IPS-20b (cell line): ENCODE data around the gene PM20D1.
"Not testable (repeated sequence)": the region's sequence is repeated elsewhere in the genome, so short reads cannot be mapped to it uniquely, and the experiment has no call there.

ENCODE experiments used
- H3K27ac ChIP-seq: one replicate; pipeline ENCODE4 v1.5.1; 2013; ENCODE audit warnings: low read length
- H3K27me3 ChIP-seq: 2 replicates; pipeline ENCODE4 v1.6.1; 2013; ENCODE audit warnings: mild to moderate bottlenecking, low read length, inconsistent platforms; ENCODE audit not compliant: insufficient read depth
- H3K36me3 ChIP-seq: 2 replicates; pipeline ENCODE4 v1.6.1; 2013; ENCODE audit warnings: low read depth, mild to moderate bottlenecking, inconsistent platforms, low read length, moderate library complexity; ENCODE audit not compliant: insufficient read depth
- H3K4me1 ChIP-seq: 2 replicates; pipeline ENCODE4 v1.6.1; 2013; ENCODE audit warnings: mild to moderate bottlenecking, control low read depth, inconsistent platforms, low read length, moderate library complexity; ENCODE audit not compliant: insufficient read depth
- H3K4me3 ChIP-seq: 2 replicates; pipeline ENCODE4 v1.5.1; 2013; ENCODE audit warnings: mild to moderate bottlenecking, low read length, inconsistent platforms
- H3K9ac ChIP-seq: 2 replicates; pipeline ENCODE4 v1.6.1; 2013; ENCODE audit warnings: low read depth, mild to moderate bottlenecking, inconsistent platforms, low read length, moderate library complexity
- H3K9me3 ChIP-seq: 2 replicates; pipeline ENCODE4 v1.6.1; 2013; ENCODE audit warnings: mild to moderate bottlenecking, low read depth, low read length, inconsistent platforms; ENCODE audit not compliant: insufficient read depth

PM20D1 gene, protein sequence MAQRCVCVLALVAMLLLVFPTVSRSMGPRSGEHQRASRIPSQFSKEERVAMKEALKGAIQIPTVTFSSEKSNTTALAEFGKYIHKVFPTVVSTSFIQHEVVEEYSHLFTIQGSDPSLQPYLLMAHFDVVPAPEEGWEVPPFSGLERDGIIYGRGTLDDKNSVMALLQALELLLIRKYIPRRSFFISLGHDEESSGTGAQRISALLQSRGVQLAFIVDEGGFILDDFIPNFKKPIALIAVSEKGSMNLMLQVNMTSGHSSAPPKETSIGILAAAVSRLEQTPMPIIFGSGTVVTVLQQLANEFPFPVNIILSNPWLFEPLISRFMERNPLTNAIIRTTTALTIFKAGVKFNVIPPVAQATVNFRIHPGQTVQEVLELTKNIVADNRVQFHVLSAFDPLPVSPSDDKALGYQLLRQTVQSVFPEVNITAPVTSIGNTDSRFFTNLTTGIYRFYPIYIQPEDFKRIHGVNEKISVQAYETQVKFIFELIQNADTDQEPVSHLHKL

DNA sequence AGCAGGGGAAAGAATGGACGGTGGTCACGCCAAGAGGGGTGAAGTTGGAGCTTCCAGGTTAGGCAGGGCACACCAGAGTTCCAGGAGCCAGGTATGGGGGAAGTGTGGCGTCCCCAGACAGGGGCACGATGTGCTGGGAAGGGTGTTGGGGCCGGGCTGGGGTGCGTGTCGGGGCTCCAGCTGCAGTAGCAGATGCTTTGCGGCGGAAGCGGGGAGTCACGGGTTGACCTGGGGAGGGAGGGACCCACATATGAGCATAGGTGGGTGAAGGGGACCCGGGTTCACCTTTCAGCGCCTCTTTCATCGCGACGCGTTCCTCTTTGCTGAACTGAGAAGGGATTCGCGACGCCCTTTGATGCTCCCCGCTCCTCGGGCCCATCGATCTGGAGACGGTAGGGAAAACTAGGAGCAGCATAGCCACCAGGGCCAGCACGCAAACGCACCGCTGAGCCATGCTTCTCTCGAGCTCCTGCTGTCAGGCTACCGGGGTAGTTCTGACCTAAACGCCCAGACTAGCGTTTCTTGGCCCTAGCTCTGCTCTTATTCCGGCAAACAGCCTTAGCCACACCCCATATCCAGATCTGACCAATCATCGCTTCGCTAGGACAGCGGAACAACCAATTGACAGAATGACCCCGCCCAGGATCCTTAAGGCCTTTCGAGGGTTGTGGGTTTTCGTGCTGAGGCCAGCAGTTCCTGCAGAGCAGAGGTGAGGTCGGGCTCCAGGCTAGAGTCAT, at the start of gene PM20D1:
TSS of gene PM20D1 (minus strand) at position 514 of the 737 bp plus-strand sequence. CDS start at position 454, 60 bp downstream.
- Histone ChIP-seq H3K9me3 (peaks cover 4% of the 10 kb centered on the region; the same call in 1 of the 2 replicates), H3K27me3 (peaks cover 3% of the 10 kb centered on the region; the same call in 1 of the 2 replicates), H3K4me3 (no peak within 1 kb of the TSS; the same call in 1 of the 2 replicates), H3K9ac (no peak within 1 kb of the TSS), H3K36me3 (no peaks in the 10 kb centered on the region), H3K4me1 (no peaks in the 10 kb centered on the region), H3K27ac (no peak within 1 kb of the TSS)

DNA sequence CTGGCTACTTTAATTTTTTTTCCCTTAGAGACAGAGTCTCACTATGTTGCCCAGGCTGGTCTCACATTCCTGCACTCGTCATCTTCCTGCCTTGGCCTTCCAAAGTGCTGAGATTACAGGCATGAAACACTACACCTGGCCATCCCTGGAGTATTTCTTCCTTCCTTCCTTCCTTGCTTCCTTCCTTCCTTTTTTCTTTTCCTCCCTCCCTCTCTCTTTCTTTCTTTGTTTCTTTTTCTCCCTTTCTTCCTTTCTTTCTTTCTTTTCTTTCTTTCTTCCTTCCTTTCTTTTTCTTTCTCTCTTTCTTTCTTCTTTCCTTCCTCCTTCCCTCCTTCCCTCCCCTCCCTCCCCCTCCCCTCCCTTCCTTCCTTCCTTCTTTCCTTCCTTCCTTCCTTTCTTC, 46.4 kb upstream of the PM20D1 start:
- no peaks in the 10 kb centered on the region for H3K36me3 ChIP-seq
- H3K9me3 ChIP-seq, result peaks cover 22% of the 10 kb centered on the region
- no peaks in the 10 kb centered on the region for H3K4me1 ChIP-seq
- no peaks in the 10 kb centered on the region for H3K27me3 ChIP-seq
- no peak overlapping the region for H3K9ac ChIP-seq
- no peak overlapping the region for H3K27ac ChIP-seq
- no peak overlapping the region for H3K4me3 ChIP-seq

DNA sequence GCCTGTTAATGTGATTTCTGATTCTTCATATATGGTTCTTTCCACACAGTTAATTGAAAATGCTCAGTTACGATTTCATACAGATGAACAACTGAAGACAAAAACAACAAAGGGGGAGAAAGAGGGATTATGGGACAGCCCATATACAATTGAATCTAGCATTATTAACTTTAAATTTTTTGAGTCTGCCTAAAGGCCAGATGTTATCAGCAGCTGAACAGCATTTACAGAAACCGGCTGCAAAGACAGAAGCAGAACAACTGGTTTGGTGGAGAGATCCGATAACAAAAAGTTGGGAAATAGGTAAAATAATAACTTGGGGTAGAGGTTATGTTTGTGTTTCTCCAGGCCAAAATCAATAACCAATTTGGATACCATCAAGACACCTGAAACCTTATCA, 44.2 kb upstream of the PM20D1 start:
- H3K36me3 ChIP-seq, H3K27me3 ChIP-seq, H3K4me3 ChIP-seq, H3K27ac ChIP-seq, H3K9ac ChIP-seq, H3K4me1 ChIP-seq: not testable (repeated sequence)
- H3K9me3 ChIP-seq, result peaks cover 27% of the 10 kb centered on the region

DNA sequence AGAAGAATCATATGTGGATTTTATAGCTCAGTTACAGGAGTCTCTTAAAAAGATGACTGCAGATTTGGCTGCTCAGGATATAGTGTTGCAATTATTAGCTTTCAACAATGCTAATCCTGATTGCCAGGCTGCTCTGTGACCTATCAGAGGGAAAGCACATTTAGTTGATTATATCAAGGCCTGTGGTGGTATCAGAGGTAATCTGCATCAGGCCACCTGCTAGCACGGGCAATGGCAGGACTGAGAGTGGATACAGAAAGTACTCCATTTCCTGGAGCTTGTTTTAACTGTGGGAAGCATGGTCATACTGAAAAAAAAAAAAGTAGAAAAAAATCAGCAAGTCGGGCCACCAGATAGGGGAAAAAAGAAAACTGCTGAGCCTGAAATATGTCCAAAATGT, 42.2 kb upstream of the PM20D1 start:
- not testable (repeated sequence) for H3K9ac ChIP-seq, H3K36me3 ChIP-seq, H3K27me3 ChIP-seq, H3K27ac ChIP-seq, H3K4me3 ChIP-seq, H3K4me1 ChIP-seq
- H3K9me3 ChIP-seq, result peaks cover 17% of the 10 kb centered on the region

DNA sequence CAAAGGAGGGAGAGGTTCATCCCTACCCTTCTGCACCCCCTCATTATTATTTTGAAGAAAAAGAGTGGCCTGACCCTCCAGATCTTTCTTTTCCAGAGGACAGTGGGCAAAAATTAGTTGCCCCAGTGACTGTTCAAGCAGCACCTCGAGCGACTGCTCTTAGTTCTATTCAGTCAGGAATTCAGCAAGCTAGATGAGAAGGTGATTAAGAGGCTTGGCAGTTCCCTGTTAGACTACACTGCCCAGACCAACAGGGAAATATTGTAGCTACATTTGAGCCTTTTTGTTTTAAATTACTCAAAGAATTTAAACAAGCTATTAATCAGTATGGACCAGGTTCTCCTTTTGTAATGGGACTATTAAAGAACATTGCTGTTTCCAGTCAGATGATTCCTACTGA, 41.5 kb upstream of the PM20D1 start:
- H3K4me3 ChIP-seq, H3K27me3 ChIP-seq, H3K36me3 ChIP-seq, H3K4me1 ChIP-seq, H3K27ac ChIP-seq, H3K9ac ChIP-seq: not testable (repeated sequence)
- peaks cover 21% of the 10 kb centered on the region for H3K9me3 ChIP-seq

DNA sequence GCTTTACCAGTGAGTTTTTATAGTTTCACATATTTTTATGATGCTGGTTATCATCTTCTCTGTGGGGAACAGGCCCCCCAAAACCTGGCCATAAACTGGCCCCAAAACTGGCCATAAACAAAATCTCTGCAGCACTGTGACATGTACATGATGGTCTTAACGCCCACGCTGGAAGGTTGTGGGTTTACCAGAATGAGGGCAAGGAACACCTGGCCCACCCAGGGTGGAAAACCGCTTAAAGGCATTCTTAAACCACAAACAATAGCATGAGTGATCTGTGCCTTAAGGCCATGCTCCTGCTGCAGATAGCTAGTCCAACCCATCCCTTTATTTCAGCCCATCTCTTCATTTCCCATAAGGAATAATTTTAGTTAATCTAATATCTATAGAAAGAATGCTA, 40.7 kb upstream of the PM20D1 start:
- H3K4me3 ChIP-seq, H3K27me3 ChIP-seq, H3K27ac ChIP-seq, H3K4me1 ChIP-seq, H3K36me3 ChIP-seq, H3K9ac ChIP-seq: not testable (repeated sequence)
- peaks cover 14% of the 10 kb centered on the region for H3K9me3 ChIP-seq

DNA sequence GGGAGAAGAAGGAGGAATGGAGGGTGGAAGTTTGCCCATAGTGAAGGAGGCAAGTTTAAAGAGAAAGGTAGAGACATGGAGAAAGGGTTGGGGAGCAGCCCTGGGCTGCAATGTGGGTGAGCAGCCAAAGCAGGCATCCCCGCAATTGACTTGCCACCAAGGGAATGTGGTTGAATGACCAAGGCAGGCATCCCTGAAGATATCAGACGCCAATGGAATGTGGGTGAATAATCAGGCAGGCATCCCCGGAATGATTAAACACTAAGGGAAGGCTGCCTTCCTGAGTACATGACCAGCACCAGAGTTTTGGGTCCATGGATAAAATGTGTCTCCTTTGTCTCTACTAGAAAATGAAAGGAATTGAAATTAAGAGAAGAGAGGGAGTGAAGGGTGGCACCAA, 39.8 kb upstream of the PM20D1 start:
- not testable (repeated sequence) for H3K27ac ChIP-seq, H3K4me1 ChIP-seq, H3K36me3 ChIP-seq, H3K27me3 ChIP-seq, H3K9me3 ChIP-seq, H3K4me3 ChIP-seq, H3K9ac ChIP-seq

DNA sequence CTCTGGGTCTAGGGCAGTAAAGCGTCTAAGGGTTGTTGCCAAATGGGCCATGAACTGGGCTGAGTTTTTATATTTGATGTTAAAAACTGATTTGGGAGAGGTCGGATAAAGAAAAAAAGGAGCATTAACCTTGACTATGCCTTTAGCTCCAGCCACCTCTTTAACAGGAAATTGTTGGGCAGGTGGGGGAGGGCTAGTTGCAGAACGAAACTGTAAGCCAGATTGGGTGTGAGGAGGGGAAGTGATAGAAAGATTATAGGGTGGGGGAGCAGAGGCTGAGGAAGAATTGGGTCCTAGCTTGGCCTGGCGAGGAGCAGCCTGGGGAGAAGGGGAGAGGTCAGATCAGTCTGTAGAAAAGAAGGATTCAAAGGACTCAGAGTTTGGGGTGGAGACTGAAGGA, 39.1 kb upstream of the PM20D1 start:
- H3K9me3 ChIP-seq, H3K27ac ChIP-seq: not testable (repeated sequence)

DNA sequence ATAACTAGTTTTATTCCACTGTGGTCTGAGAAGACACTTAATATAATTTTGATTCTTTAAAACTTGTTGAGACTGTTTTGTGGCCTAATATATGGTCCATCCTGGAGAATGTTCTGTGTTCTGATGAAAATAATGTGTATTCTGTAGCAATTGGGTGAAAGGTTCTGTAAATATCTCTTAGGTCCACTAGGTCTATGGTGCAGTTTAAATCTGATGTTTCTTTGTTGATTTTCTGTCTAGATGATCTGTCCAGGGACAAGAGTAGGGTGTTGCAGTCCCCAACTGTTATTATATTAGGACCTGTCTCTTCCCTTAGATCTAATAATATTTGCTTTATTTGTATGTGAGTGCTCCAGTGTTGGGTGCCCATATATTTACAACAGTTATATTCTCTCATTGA, 33.9 kb upstream of the PM20D1 start:
- no peaks in the 10 kb centered on the region for H3K4me1 ChIP-seq
- peaks cover 5% of the 10 kb centered on the region; the same call in 1 of the 2 replicates for H3K9me3 ChIP-seq
- no peaks in the 10 kb centered on the region for H3K36me3 ChIP-seq
- H3K27ac ChIP-seq, result no peak overlapping the region
- no peaks in the 10 kb centered on the region for H3K27me3 ChIP-seq
- no peak overlapping the region for H3K9ac ChIP-seq
- H3K4me3 ChIP-seq, result no peak overlapping the region

More for the DNA sequence above, 39.1 kb upstream of the PM20D1 start:
- not testable (repeated sequence) for H3K9ac ChIP-seq, H3K36me3 ChIP-seq, H3K4me1 ChIP-seq, H3K4me3 ChIP-seq, H3K27me3 ChIP-seq

DNA sequence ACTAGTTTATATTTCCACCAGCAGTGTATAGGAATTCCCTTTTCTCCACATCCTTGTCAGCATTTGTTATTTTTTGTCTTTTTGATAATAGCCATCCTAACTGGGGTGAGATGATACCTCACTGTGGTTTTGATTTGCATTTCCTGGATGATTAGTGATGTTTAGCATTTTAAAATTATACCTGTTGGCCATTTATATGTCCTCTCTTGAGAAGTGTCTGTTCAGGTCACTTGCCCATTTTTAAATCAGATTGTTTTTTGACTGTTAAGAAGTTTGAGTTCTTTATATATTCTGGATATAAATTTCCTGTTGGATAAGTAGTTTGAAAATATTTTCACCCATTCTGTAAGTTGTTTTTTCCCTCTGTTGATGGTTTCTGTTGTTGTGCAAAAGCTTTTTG, 31.0 kb upstream of the PM20D1 start:
- no peaks in the 10 kb centered on the region for H3K36me3 ChIP-seq
- H3K27me3 ChIP-seq, result no peaks in the 10 kb centered on the region
- H3K9me3 ChIP-seq, result no peaks in the 10 kb centered on the region
- H3K27ac ChIP-seq, result no peak overlapping the region
- H3K9ac ChIP-seq, result no peak overlapping the region
- no peak overlapping the region for H3K4me3 ChIP-seq
- no peaks in the 10 kb centered on the region for H3K4me1 ChIP-seq

DNA sequence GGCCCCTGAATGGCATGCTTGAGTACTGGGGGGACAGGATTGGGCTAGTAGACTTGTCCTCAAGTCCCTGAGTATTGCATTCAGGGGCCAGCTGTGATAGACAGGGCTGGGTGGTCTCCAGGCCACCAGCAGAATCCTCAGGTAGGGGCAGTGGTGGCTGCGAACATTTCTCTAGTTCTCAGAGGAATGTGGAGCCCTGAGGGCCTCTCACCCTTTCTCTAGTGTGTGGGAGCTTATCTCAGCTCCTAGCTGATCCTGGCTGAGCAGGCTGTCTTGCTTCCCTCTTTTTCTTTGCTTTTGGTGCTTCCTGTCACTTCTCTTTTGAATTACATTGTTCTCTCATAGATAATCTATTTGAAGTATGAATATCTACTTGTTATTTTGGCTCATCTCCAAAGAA, 30.0 kb upstream of the PM20D1 start:
- no peaks in the 10 kb centered on the region for H3K9me3 ChIP-seq
- no peak overlapping the region for H3K27ac ChIP-seq
- no peak overlapping the region for H3K9ac ChIP-seq
- no peaks in the 10 kb centered on the region for H3K27me3 ChIP-seq
- no peaks in the 10 kb centered on the region for H3K4me1 ChIP-seq
- no peak overlapping the region for H3K4me3 ChIP-seq
- no peaks in the 10 kb centered on the region for H3K36me3 ChIP-seq

DNA sequence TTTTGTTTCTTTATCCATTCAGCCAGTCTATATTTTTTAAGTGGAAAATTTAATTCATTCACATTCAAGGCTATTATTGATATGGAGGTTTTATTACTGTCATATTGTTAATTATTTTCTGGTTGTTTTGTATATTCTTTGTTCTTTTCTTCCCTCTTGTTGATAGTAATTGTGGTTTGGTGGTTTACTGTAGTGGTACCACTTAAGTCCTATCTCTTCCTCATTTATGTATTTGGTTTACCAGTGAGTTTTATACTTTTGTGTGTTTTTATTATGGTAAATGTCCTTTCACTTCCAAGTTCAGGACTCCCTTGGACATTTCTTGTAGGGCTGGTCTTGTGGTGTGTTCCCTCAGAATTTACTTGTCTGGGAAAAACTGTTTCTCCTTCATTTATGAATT, 28.1 kb upstream of the PM20D1 start:
- Histone ChIP-seq H3K9ac (no peak overlapping the region), H3K36me3 (no peaks in the 10 kb centered on the region), H3K4me3 (no peak overlapping the region), H3K27me3 (no peaks in the 10 kb centered on the region), H3K4me1 (no peaks in the 10 kb centered on the region), H3K9me3 (no peaks in the 10 kb centered on the region), H3K27ac (no peak overlapping the region)
